ENCODE results near the gene RRH.
"Not testable (repeated sequence)": the region's sequence is repeated elsewhere in the genome, so short reads cannot be mapped to it uniquely, and the experiment has no call there.

RRH gene

DNA sequence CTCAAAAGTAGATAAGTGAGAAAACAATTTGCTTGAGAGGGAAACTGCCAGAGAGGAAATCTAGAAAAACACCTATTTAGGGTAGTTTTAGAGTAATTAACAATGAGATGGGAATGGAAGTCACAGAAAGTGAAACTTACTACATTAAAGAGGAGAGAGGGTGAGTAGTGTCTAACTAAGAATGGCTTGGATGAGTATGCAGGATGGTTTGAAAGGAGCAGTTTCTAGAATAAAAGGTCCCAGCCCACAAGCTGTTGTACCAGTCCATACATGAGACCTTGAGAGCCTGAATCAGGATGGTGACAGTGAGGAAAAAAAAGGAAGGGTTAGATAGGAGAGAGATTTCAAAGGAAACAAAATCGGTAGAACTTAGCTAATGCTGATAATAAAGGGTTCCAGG, 10.9 kb upstream of the RRH start:
- Mint-ChIP-seq H3K27me3 (no peaks in the 10 kb centered on the region), H3K4me3 (peak overlapping the region; percentile 98), H3K9me3 (no peaks in the 10 kb centered on the region), H3K27ac (peak overlapping the region; percentile 95), H3K36me3 (peaks cover 47% of the 10 kb centered on the region), H3K4me1 (peaks cover 48% of the 10 kb centered on the region)
- no peak for ATAC-seq

DNA sequence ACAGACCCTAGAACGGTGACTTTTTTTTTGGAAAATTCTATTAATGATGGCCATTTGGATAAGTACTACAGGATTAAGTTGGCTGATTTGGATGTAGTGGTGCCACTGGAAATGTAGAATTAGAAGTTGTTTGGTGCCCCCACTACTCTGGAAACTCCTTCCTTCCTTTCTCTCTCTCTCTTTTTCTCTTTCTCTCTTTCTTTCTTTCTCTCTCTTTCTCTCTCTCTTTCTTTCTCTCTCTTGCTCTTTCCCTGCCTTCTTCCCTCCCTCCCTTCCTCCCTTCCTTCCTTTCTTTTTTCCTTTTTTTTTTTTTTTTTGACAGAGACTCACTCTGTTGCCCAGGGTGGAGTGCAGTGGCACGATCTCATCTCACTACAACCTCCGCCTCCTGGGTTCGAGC, 9.5 kb upstream of the RRH start:
- no peak overlapping the region for H3K27ac Mint-ChIP-seq
- H3K36me3 Mint-ChIP-seq: peaks cover 59% of the 10 kb centered on the region
- no peaks in the 10 kb centered on the region for H3K9me3 Mint-ChIP-seq
- no peak for ATAC-seq
- no peak overlapping the region for H3K4me3 Mint-ChIP-seq
- peaks cover 48% of the 10 kb centered on the region for H3K4me1 Mint-ChIP-seq
- no peaks in the 10 kb centered on the region for H3K27me3 Mint-ChIP-seq

DNA sequence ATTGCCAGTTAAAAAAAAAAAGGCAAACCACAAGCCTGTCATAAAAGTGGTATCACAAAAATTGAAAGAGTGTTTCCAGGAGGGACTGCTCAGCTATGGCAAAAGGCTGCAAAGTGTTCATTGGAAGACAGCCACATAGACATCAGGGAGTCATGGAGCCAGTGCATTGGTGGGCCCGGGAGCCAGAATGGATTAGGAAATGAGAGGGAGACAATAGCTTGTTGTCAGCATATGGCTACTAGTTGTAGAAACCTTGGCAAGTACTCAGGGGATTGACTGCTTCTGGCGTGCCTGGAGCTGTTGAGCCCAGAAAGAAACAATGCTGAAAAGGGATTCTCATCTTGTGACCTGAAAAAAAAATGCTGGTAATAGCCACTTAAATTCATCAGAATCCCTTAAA, 7.2 kb upstream of the RRH start:
- H3K4me1 Mint-ChIP-seq: peaks cover 39% of the 10 kb centered on the region
- no peak overlapping the region for H3K4me3 Mint-ChIP-seq
- no peaks in the 10 kb centered on the region for H3K9me3 Mint-ChIP-seq
- H3K27ac Mint-ChIP-seq: no peak overlapping the region
- peaks cover 65% of the 10 kb centered on the region for H3K36me3 Mint-ChIP-seq
- no peaks in the 10 kb centered on the region for H3K27me3 Mint-ChIP-seq
- no peak for ATAC-seq

DNA sequence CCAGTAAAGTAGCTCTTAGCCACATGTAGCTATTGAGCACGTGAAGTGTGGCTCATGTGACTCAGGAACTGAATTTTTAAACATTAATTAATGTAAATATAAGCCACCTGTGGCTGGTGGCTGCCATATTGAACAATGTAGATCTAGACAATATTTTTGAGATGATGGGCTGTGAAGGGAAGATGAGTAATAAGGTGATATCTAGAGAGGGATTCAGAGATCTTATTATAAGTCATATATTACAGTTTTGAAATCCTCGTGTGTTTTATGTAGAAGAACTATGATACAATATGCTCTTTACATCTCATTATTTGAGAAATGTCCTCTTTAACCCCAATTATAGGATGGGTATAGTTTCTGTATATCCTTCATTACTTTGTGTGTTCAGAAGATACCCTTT, 6.6 kb upstream of the RRH start:
- Mint-ChIP-seq H3K36me3 (peaks cover 60% of the 10 kb centered on the region), H3K27me3 (no peaks in the 10 kb centered on the region), H3K4me1 (peaks cover 33% of the 10 kb centered on the region), H3K27ac (no peak overlapping the region), H3K9me3 (no peaks in the 10 kb centered on the region), H3K4me3 (no peak overlapping the region)
- ATAC-seq: no peak

DNA sequence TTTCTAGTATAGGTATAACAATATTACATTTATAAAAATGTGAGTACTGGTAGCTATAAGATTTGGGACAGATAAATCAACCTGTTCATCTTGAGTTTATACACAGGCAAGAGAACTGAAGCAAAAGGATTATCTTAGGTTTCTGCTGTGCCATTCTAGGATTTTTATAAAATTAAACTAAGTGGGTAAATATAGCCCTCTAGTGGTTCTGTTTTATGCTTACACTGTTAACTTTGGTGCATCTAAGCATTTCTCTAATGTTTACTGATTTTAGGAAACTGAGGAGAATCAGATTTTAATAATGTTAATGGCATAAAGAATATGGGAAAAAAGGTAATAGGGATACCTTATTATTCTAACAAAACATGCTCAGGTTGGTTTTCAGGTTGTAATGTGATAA, 1.1 kb upstream of the RRH start:
- Mint-ChIP-seq H3K4me3 (no peak overlapping the region), H3K9me3 (no peaks in the 10 kb centered on the region), H3K27me3 (no peaks in the 10 kb centered on the region), H3K4me1 (no peaks in the 10 kb centered on the region), H3K27ac (no peak overlapping the region), H3K36me3 (peaks cover 25% of the 10 kb centered on the region)
- ATAC-seq: no peak

DNA sequence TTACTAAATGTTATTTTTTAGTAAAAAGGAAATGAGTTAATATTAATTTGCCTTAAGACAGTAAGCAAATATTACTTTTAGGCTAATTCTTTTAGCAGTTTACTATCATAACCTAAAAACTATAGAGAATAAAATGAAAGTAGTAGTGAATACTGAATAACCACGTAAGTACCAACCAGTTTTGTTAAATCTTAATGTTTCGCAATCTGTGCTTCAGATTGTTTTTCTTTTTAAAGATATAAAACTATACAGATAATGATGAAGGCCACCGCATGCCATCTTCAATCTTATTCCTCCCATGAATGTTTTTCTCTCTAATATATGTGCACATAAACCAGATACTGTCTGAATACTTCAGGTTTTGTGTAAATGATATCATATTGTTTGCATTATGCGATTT, 6.0 kb downstream of the RRH start:
- Mint-ChIP-seq H3K27ac (no peak overlapping the region), H3K27me3 (no peaks in the 10 kb centered on the region), H3K36me3 (peaks cover 25% of the 10 kb centered on the region), H3K4me3 (no peak overlapping the region), H3K9me3 (no peaks in the 10 kb centered on the region), H3K4me1 (no peaks in the 10 kb centered on the region)
- no peak for ATAC-seq

DNA sequence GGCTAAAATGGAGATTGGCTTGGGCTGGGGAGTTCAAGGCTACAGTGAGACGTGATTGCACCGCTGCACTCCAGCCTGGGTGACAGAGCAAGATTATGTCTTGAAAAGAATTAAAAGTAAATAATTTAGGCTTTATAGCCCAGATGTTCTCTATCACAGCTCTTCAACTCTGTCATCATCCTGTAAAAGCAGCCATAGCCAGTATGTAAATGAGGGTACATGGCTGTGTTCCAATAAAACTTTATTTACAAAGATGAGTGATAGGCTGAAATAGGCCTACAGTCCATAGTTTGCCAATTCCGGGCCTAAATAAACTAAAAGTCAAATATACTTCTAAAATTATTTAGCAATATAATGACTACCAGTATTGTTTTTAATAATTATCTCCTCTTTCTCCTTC, 9.2 kb downstream of the RRH start:
- ATAC-seq: no peak
- no peak overlapping the region for H3K27ac Mint-ChIP-seq
- peaks cover 6% of the 10 kb centered on the region for H3K9me3 Mint-ChIP-seq
- no peaks in the 10 kb centered on the region for H3K4me1 Mint-ChIP-seq
- H3K36me3 Mint-ChIP-seq: peaks cover 49% of the 10 kb centered on the region
- no peak overlapping the region for H3K4me3 Mint-ChIP-seq
- H3K27me3 Mint-ChIP-seq: no peaks in the 10 kb centered on the region

DNA sequence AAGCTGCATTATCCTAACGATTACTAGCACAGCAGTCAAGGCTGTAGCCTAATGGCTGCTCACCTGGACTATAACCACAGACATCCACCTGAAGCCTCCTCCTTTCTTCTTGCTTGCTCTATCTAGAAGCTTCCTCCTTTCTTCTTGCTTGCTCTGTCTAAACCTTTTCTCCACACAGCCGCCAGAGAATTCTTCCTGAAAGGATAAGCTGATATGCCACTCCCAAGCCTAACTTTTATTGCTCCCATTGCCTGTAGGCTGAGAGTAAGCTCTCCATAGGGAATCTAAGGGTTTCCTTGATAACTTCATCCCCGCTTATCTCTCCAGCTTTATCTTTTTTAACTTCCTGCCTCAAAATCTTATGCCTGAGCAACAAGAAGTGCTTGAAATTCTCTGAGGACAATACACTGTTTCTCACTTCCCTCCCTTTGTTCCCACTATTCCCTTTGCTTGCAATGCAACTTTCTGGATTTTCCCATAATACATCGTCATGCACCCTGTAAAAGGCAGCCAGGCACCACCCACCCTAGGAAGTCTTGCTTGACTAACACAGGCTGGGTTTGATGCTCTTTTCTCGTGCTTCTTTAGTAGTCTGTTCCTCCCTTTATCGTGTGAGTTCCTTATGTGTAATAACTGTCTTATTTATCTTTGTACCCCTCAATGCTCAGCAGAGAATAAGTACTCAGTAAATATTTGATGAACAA, 18.8 kb downstream of the RRH start:
- Mint-ChIP-seq H3K27ac (no peak overlapping the region), H3K27me3 (no peaks in the 10 kb centered on the region), H3K4me3 (no peak overlapping the region), H3K36me3 (no peaks in the 10 kb centered on the region), H3K4me1 (no peaks in the 10 kb centered on the region), H3K9me3 (no peaks in the 10 kb centered on the region)
- ATAC-seq: no peak

DNA sequence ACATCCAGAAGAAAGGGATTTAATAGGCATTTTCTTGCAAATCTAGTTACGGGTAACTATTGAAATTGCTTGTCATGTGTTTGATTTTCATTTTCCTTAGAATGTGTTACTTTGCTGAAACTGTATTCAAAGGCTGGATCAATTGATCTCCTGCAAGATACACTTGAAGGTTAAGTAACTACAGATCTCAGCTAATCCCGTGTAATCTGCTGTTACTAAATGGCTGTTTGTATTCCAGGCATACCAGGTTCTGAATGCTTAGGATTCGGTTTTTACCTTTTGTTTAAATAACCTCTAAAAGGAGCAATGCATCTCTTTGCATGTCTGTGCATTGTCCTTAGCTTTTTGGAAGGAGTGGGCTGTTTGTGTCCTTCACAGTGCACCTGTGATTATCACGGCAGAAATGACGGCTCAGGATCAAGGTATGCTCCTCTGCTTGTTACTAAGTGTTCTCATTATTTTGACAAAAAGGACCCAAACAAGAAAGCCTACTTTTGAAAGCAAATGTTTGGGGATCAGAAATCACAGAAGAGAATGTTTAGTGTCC, 20.2 kb downstream of the RRH start, which contains the start of gene LRIT3:
TSS of gene LRIT3 (plus strand) at position 212 of the 547 bp plus-strand sequence. CDS start at position 307, 95 bp downstream.
- Mint-ChIP-seq H3K4me3 (no peak within 1 kb of the TSS), H3K36me3 (peaks cover 5% of the 10 kb centered on the region), H3K4me1 (no peaks in the 10 kb centered on the region), H3K27me3 (no peaks in the 10 kb centered on the region), H3K9me3 (peaks cover under 1% of the 10 kb centered on the region), H3K27ac (no peak within 1 kb of the TSS)
- ATAC-seq: no peak

DNA sequence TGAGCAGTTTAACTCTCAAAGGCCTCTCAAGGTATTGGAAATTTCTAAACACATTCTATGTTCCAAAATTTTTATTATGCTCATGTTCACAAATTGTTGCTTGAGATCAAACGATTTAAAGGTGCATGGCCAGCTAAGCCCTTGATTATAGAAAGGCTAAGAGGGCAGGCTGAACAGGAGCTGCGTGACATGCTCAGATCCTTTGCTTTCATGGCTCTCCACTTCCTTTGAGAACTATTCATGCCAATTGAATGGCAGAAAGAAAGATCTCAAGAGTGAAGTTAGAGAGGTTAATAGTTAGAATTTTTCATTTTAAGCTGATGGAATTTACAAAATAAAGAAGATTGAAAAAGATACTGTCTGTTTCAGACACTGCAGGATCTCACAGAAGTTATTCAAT, 20.7 kb downstream of the RRH start:
- no peak for ATAC-seq
- Mint-ChIP-seq H3K9me3 (peaks cover 3% of the 10 kb centered on the region), H3K4me1 (no peaks in the 10 kb centered on the region), H3K36me3 (peaks cover 10% of the 10 kb centered on the region), H3K27ac (no peak overlapping the region), H3K4me3 (no peak overlapping the region), H3K27me3 (no peaks in the 10 kb centered on the region)

DNA sequence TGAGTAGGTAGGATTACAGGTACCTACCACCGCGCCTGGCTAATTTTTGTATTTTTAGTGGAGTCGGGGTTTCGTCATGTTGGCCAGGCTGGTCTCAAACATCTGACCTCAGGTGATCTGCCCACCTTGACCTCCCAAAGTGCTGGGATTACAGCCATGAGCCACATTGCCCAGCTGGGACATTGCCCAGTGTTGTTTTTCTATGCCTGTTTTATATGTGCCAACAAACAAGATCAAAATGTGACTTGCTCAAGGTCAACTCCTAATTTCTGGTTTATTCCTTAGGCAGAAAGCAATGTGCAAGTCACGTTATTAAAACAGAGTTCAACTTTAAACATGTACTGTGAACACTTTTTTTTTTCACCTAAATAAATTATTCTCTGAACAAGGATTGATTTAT, 22.8 kb downstream of the RRH start:
- ATAC-seq: no peak
- Mint-ChIP-seq H3K4me3 (no peak overlapping the region), H3K36me3 (peaks cover 30% of the 10 kb centered on the region), H3K27ac (no peak overlapping the region), H3K9me3 (peaks cover 5% of the 10 kb centered on the region), H3K4me1 (no peaks in the 10 kb centered on the region), H3K27me3 (no peaks in the 10 kb centered on the region)

DNA sequence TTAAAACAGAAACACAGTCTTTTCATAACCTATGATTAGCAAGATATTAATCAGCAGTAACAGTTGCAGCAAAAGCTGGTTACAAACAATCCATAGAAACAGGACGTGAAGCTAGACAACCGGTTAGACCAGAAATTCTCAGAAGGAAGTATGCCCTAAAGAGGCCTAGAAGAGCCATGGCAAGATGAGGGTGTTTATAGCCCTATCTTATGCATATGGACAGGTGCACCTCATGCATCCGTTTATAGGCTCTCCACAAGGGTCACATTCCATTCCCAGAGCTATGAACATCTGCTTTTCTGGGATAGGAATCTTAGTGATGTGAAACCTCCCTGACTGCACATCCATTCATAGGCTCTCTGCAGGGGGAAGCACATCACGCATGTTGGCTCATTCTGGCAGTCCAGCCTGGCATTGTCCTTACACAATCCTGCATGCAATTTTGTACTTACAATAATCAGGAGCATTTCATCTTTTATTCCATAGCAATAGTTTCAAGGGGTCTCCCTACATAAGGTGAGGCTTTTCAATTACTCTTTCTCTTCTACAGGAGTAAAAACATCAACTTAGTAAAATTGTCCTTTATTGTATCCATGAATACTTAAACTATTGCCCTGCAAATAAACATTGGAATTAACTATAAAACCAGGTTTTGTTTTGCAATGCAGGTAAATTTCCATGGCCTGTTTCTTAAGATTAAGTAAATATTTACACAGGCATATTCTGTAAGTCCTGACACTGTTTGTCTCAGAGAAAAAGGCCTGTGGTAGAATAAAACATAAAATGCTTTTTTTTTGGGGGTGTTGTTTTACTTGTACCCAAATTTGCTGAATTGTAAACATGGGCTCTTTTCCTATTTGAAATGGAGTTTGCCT, 31.9 kb downstream of the RRH start:
- not testable (repeated sequence) for ATAC-seq, H3K4me3 Mint-ChIP-seq

DNA sequence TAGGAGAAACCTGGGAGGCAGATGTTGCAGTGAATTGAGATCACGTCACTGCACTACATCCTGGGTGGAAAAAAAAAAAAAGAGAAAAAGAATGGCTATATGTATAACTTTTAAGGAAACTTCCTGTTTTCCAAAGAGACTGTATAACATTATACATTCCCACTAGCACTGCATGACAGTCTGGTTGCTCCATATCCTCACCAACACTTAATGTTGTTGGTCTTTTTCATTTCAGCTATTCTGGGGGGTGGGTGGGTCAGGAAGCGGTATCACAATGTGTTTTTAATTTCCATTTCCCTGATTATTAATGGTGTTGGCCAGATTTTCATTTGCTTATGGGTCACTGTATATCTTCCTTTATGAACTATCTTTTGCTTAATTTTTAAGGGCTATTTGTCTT, 33.5 kb downstream of the RRH start:
- Mint-ChIP-seq H3K4me1 (no peaks in the 10 kb centered on the region), H3K9me3 (peaks cover 11% of the 10 kb centered on the region)

More for the DNA sequence above, 31.9 kb downstream of the RRH start:
- not testable (repeated sequence) for H3K4me1 Mint-ChIP-seq, H3K27me3 Mint-ChIP-seq, H3K27ac Mint-ChIP-seq
- Mint-ChIP-seq H3K36me3 (peaks cover 28% of the 10 kb centered on the region), H3K9me3 (peaks cover 16% of the 10 kb centered on the region)

DNA sequence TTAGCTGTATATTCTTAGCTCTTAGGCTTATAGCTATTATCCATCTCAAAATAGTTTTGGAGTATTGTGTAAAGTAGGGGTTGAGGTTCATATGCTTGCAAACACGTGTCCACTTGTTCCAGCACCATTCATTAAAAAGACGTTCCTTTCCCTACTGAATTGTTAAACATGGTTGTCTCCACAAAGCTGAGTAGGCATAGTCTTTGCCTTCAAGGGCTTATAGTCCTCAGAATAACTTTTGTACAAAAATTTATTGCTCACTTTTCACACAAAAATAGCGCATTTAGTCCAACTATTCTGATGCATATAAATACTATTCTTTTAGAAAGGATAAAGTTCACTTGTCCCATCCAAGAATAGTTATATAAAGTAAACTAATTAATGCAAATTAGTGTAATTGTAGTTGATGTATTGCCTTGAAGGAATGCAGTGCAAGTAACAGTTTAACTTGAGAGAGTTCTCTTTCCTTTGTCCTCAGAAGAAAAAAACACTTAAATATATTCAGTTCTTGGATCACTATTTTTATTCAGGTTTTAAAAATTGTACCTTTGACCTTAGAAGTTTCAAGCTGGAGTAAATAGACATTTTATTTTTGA, 34.2 kb downstream of the RRH start:
- Mint-ChIP-seq H3K4me1 (no peaks in the 10 kb centered on the region), H3K36me3 (peaks cover 12% of the 10 kb centered on the region), H3K27me3 (no peaks in the 10 kb centered on the region), H3K27ac (no peak overlapping the region), H3K4me3 (no peak overlapping the region), H3K9me3 (peaks cover 11% of the 10 kb centered on the region)
- no peak for ATAC-seq

More for the DNA sequence above, 33.5 kb downstream of the RRH start:
- peaks cover 12% of the 10 kb centered on the region for H3K36me3 Mint-ChIP-seq
- H3K4me3 Mint-ChIP-seq: no peak overlapping the region
- no peak for ATAC-seq
- H3K27ac Mint-ChIP-seq: no peak overlapping the region
- no peaks in the 10 kb centered on the region for H3K27me3 Mint-ChIP-seq

DNA sequence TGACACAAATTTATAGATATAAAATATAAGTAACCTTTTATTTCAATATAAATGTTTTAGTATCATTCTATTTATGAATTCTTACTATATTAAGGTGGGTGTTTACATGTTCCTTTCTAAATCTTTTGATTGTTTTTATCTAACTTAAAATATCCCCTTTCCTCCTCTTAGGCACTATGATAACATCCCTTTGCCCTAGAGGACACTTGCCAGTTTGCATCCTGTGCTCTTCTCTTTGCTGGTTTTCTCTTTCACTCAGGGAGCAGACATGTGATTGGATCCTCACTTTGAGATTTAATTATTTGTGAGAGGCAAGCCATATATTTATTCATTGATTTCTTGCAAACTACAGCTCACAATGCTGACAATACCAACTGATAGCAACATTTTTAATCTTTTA, 36.4 kb downstream of the RRH start:
- no peak overlapping the region for H3K4me3 Mint-ChIP-seq
- H3K27ac Mint-ChIP-seq: no peak overlapping the region
- H3K4me1 Mint-ChIP-seq: no peaks in the 10 kb centered on the region
- no peak for ATAC-seq
- H3K36me3 Mint-ChIP-seq: peaks cover 6% of the 10 kb centered on the region
- peaks cover 5% of the 10 kb centered on the region for H3K9me3 Mint-ChIP-seq
- no peaks in the 10 kb centered on the region for H3K27me3 Mint-ChIP-seq
